Naive thymus-derived CD4-positive, alpha-beta T cell (primary cell): Measurements from ENCODE around the gene COPG2. TPM values are rescaled to one million over a fixed set of nuclear protein-coding genes. Genes with fewer than 3 reads are reported as not detected.

ENCODE experiments used
- ATAC-seq: fragments of 150-1000 bp; cut with Tn5 transposase; 2 replicates; pipeline ENCODE4 v1.10.0; 2021; ENCODE audit warnings: mild to moderate bottlenecking, moderate library complexity
- CTCF ChIA-PET: fragments of 350-600 bp; sonication (Branson Sonifier 250); formaldehyde crosslinking; loops from one replicate; lab custom pipeline; 2021; ENCODE audit warnings: antibody characterized with exemption; lab: Charles Lee
- POLR2A ChIA-PET: fragments of 350-600 bp; sonication (Branson Sonifier 250); formaldehyde crosslinking; loops from one replicate; lab custom pipeline; 2021; ENCODE audit warnings: antibody characterized with exemption, inconsistent platforms; lab: Charles Lee
- DNase-seq, 9 donors: peaks; one replicate each; pipeline versions ENCODE4 v3.0.0 to v3.0.0-alpha.2; 2020 to 2022; ENCODE audit warnings: mixed read lengths in 1 of 9
- H3K27ac ChIP-seq: one replicate; pipeline ENCODE4 v1.7.0; 2013; ENCODE audit warnings: mild to moderate bottlenecking, low read depth, low read length, moderate library complexity
- H3K27me3 ChIP-seq, 2 donors: one replicate each; pipeline ENCODE4 v1.7.0; 2013; ENCODE audit warnings: low read length in 2 of 2, mild to moderate bottlenecking in 2 of 2, moderate library complexity in 2 of 2; ENCODE audit not compliant: control insufficient read depth in 2 of 2, insufficient read depth in 2 of 2
- H3K36me3 ChIP-seq, 3 experiments: 1 replicate in 2 of 3; 2 replicates in 1 of 3; pipeline ENCODE4 v1.7.0; 2013; ENCODE audit warnings: low read length in 3 of 3, mild to moderate bottlenecking in 3 of 3, moderate library complexity in 1 of 3; ENCODE audit not compliant: insufficient read depth in 3 of 3, control insufficient read depth in 2 of 3
- H3K4me1 ChIP-seq, 2 donors: one replicate each; pipeline ENCODE4 v1.7.0; 2013; ENCODE audit warnings: low read length in 2 of 2, mild to moderate bottlenecking in 2 of 2, moderate library complexity in 1 of 2; ENCODE audit not compliant: control insufficient read depth in 2 of 2, insufficient read depth in 2 of 2
- H3K4me3 ChIP-seq: 2 replicates; pipeline ENCODE4 v1.7.0; 2013; ENCODE audit warnings: mild to moderate bottlenecking, low read length
- H3K9me3 ChIP-seq, 3 experiments: 1 replicate in 2 of 3; 2 replicates in 1 of 3; pipeline ENCODE4 v1.7.0; 2013; ENCODE audit warnings: low read length in 3 of 3; ENCODE audit not compliant: control insufficient read depth in 2 of 3
- H3K27ac Mint-ChIP-seq, 9 donors: one replicate each; pipeline ENCODE4 v1.8.0; 2020 to 2022; ENCODE audit warnings: mixed read lengths in 9 of 9, mild to moderate bottlenecking in 8 of 9, moderate library complexity in 5 of 9, inconsistent platforms in 2 of 9
- H3K27me3 Mint-ChIP-seq, 5 donors: one replicate each; pipeline ENCODE4 v1.8.0; 2021 to 2022; ENCODE audit warnings: mixed read lengths in 5 of 5, mild to moderate bottlenecking in 1 of 5
- H3K36me3 Mint-ChIP-seq, 5 donors: one replicate each; pipeline ENCODE4 v1.8.0; 2020 to 2022; ENCODE audit warnings: mixed read lengths in 5 of 5, mild to moderate bottlenecking in 3 of 5, inconsistent platforms in 1 of 5
- H3K4me1 Mint-ChIP-seq, 7 donors: one replicate each; pipeline ENCODE4 v1.8.0; 2020 to 2022; ENCODE audit warnings: mixed read lengths in 7 of 7, mild to moderate bottlenecking in 3 of 7, inconsistent platforms in 1 of 7
- H3K4me3 Mint-ChIP-seq, 10 donors: one replicate each; pipeline ENCODE4 v1.8.0; 2020 to 2022; ENCODE audit warnings: mild to moderate bottlenecking in 10 of 10, mixed read lengths in 10 of 10, moderate library complexity in 6 of 10, inconsistent platforms in 2 of 10
- H3K9me3 Mint-ChIP-seq, 11 donors: one replicate each; pipeline ENCODE4 v1.8.0; 2020 to 2022; ENCODE audit warnings: mixed read lengths in 11 of 11, mild to moderate bottlenecking in 4 of 11, inconsistent platforms in 1 of 11, moderate library complexity in 1 of 11
- intact Hi-C, 2 donors: fragments of 100-400 bp; cut with micrococcal nuclease; formaldehyde crosslinking; loops; one replicate each; pipeline ENCODE4 v1.15.1; 2023
- polyA plus RNA-seq, 2 donors: library from polyadenylated mRNA; unstranded; fragments of 300-500 nt; fragmentation: Illumina TruSeq; gene quantifications; one replicate each; pipeline ENCODE4 v1.2.3, GENCODE V29; 2021
- total RNA-seq, 6 experiments: library from RNA in 5 of 6; stranded (reverse) in 5 of 6; gene quantifications; 1 replicate in 5 of 6; 2 replicates in 1 of 6; pipeline ENCODE4 v1.2.3 and lab custom pipeline; 2021 to 2026

COPG2 gene
- total and polyA plus RNA-seq, 7 experiments from 2014 or later: 2.6 to 12.4 (median 8.3) TPM

GRCh38 chr7:130641497-130641896, 27.1 kb downstream of the COPG2 start:
- H3K4me1 ChIP-seq: no peaks in the 10 kb centered on the region
- H3K9me3 Mint-ChIP-seq: peaks cover 4 to 25% (median 10%) of the 10 kb centered on the region in 11 donors
- H3K36me3 Mint-ChIP-seq: peaks cover 20 to 61% (median 47%) of the 10 kb centered on the region in 5 donors
- no peak overlapping the region for H3K27ac Mint-ChIP-seq
- no peak for DNase-seq
- no peaks in the 10 kb centered on the region for H3K36me3 ChIP-seq
- H3K27ac ChIP-seq: no peak overlapping the region
- no peak overlapping the region for H3K4me3 ChIP-seq
- no peaks in the 10 kb centered on the region for H3K27me3 ChIP-seq
- peak overlapping the region in 1 of 10 donors; percentile 16 for H3K4me3 Mint-ChIP-seq
- ATAC-seq: no peak
- H3K9me3 ChIP-seq: no peaks in the 10 kb centered on the region
- no peaks in the 10 kb centered on the region for H3K27me3 Mint-ChIP-seq
- peaks cover 0 to 15% (median 0%) of the 10 kb centered on the region in 7 donors for H3K4me1 Mint-ChIP-seq
- intact Hi-C loops: no loop called here
- CTCF ChIA-PET: no interaction called here
- POLR2A ChIA-PET: no interaction called here

- Histone ChIP-seq H3K27ac (no peak overlapping the region), H3K9me3 (no peaks in the 10 kb centered on the region), H3K36me3 (no peaks in the 10 kb centered on the region), H3K27me3 (no peaks in the 10 kb centered on the region), H3K4me1 (no peaks in the 10 kb centered on the region), H3K4me3 (no peak overlapping the region)
- ChIA-PET CTCF (no interaction called here), POLR2A (no interaction called here)
- intact Hi-C loops: no loop called here
- DNase-seq (no peak), ATAC-seq (no peak)
- H3K9me3 Mint-ChIP-seq: peaks cover 6 to 25% (median 12%) of the 10 kb centered on the region in 11 donors
- H3K27ac Mint-ChIP-seq: no peak overlapping the region
- peaks cover 0 to 15% (median 0%) of the 10 kb centered on the region in 7 donors for H3K4me1 Mint-ChIP-seq
- H3K27me3 Mint-ChIP-seq: no peaks in the 10 kb centered on the region
- peak overlapping the region in 1 of 10 donors; percentile 16 for H3K4me3 Mint-ChIP-seq
- H3K36me3 Mint-ChIP-seq: peaks cover 18 to 61% (median 42%) of the 10 kb centered on the region in 5 donors
These were observed 27.5 kb downstream of the COPG2 start for GRCh38 chr7:130641040-130641439.

- intact Hi-C loops: no loop called here
- no peak overlapping the region for H3K27ac Mint-ChIP-seq
- H3K36me3 ChIP-seq: no peaks in the 10 kb centered on the region
- no peaks in the 10 kb centered on the region for H3K4me1 ChIP-seq
- no peak overlapping the region for H3K4me3 Mint-ChIP-seq
- H3K27me3 Mint-ChIP-seq: no peaks in the 10 kb centered on the region
- peaks cover 19 to 57% (median 35%) of the 10 kb centered on the region in 5 donors for H3K36me3 Mint-ChIP-seq
- no peak overlapping the region for H3K27ac ChIP-seq
- no peak for ATAC-seq
- H3K4me3 ChIP-seq: no peak overlapping the region
- H3K4me1 Mint-ChIP-seq: peaks cover 0 to 15% (median 0%) of the 10 kb centered on the region in 7 donors
- no peaks in the 10 kb centered on the region for H3K27me3 ChIP-seq
- CTCF ChIA-PET: no interaction called here
- peaks cover 10 to 33% (median 24%) of the 10 kb centered on the region in 11 donors for H3K9me3 Mint-ChIP-seq
- H3K9me3 ChIP-seq: no peaks in the 10 kb centered on the region
- DNase-seq: no peak
- POLR2A ChIA-PET: interaction anchor here (0.8 kb wide), 1 partner anchor 19 kb away, joined by 3 read pairs; no protein-coding TSS in a partner anchor
These were observed 29.2 kb downstream of the COPG2 start for GRCh38 chr7:130639388-130639787.

GRCh38 chr7:130632111-130632510, 36.4 kb downstream of the COPG2 start:
- no peaks in the 10 kb centered on the region for H3K27me3 ChIP-seq
- Mint-ChIP-seq H3K9me3 (peaks cover 7 to 89% (median 50%) of the 10 kb centered on the region in 11 donors), H3K27ac (no peak overlapping the region), H3K27me3 (no peaks in the 10 kb centered on the region), H3K4me1 (no peaks in the 10 kb centered on the region), H3K36me3 (peaks cover 10 to 46% (median 21%) of the 10 kb centered on the region in 5 donors), H3K4me3 (no peak overlapping the region)
- ATAC-seq: no peak
- intact Hi-C loops: no loop called here
- DNase-seq: no peak
- H3K36me3 ChIP-seq: no peaks in the 10 kb centered on the region
- ChIA-PET CTCF (no interaction called here), POLR2A (no interaction called here)
- no peak overlapping the region for H3K4me3 ChIP-seq
- no peaks in the 10 kb centered on the region for H3K4me1 ChIP-seq
- no peak overlapping the region for H3K27ac ChIP-seq
- peaks cover 0 to 20% (median 0%) of the 10 kb centered on the region in 3 experiments for H3K9me3 ChIP-seq

- CTCF ChIA-PET: interaction anchor here (0.6 to 0.7 kb wide), 2 partner anchors 17 to 443 kb away, joined by 3 to 5 read pairs; no protein-coding TSS in a partner anchor
- H3K27ac Mint-ChIP-seq: no peak overlapping the region
- H3K9me3 Mint-ChIP-seq: peaks cover 4 to 89% (median 37%) of the 10 kb centered on the region in 11 donors
These were observed 39.6 kb downstream of the COPG2 start for GRCh38 chr7:130628901-130629300.

GRCh38 chr7:130627775-130628174, 40.8 kb downstream of the COPG2 start:
- H3K4me1 Mint-ChIP-seq: no peaks in the 10 kb centered on the region
- no peaks in the 10 kb centered on the region for H3K27me3 Mint-ChIP-seq
- Histone ChIP-seq H3K4me3 (no peak overlapping the region), H3K36me3 (no peaks in the 10 kb centered on the region), H3K9me3 (peaks cover 0 to 20% (median 0%) of the 10 kb centered on the region in 3 experiments), H3K4me1 (no peaks in the 10 kb centered on the region), H3K27me3 (no peaks in the 10 kb centered on the region), H3K27ac (no peak overlapping the region)
- no peak overlapping the region for H3K4me3 Mint-ChIP-seq
- CTCF ChIA-PET: no interaction called here
- ATAC-seq: no peak
- no peak for DNase-seq
- no peak overlapping the region for H3K27ac Mint-ChIP-seq
- POLR2A ChIA-PET: no interaction called here
- H3K36me3 Mint-ChIP-seq: peaks cover 8 to 41% (median 31%) of the 10 kb centered on the region in 5 donors
- intact Hi-C loops: no loop called here
- H3K9me3 Mint-ChIP-seq: peaks cover 4 to 78% (median 29%) of the 10 kb centered on the region in 11 donors

More at GRCh38 chr7:130628901-130629300, 39.6 kb downstream of the COPG2 start:
- intact Hi-C loops: no loop called here
- H3K27ac ChIP-seq: no peak overlapping the region
- H3K27me3 Mint-ChIP-seq: no peaks in the 10 kb centered on the region
- POLR2A ChIA-PET: no interaction called here
- H3K36me3 Mint-ChIP-seq: peaks cover 12 to 42% (median 32%) of the 10 kb centered on the region in 5 donors
- peaks cover 0 to 20% (median 0%) of the 10 kb centered on the region in 3 experiments for H3K9me3 ChIP-seq
- no peaks in the 10 kb centered on the region for H3K36me3 ChIP-seq
- no peak for DNase-seq
- no peak for ATAC-seq
- H3K4me1 ChIP-seq: no peaks in the 10 kb centered on the region
- H3K4me3 Mint-ChIP-seq: no peak overlapping the region
- no peak overlapping the region for H3K4me3 ChIP-seq
- H3K27me3 ChIP-seq: no peaks in the 10 kb centered on the region
- no peaks in the 10 kb centered on the region for H3K4me1 Mint-ChIP-seq

- DNase-seq: no peak
- Mint-ChIP-seq H3K36me3 (peaks cover 8 to 53% (median 13%) of the 10 kb centered on the region in 5 donors), H3K27me3 (no peaks in the 10 kb centered on the region), H3K27ac (no peak overlapping the region), H3K4me1 (no peaks in the 10 kb centered on the region), H3K4me3 (no peak overlapping the region), H3K9me3 (peaks cover 3 to 39% (median 18%) of the 10 kb centered on the region in 11 donors)
- no peaks in the 10 kb centered on the region for H3K4me1 ChIP-seq
- H3K27ac ChIP-seq: no peak overlapping the region
- H3K4me3 ChIP-seq: no peak overlapping the region
- no peaks in the 10 kb centered on the region for H3K9me3 ChIP-seq
- H3K27me3 ChIP-seq: no peaks in the 10 kb centered on the region
- CTCF ChIA-PET: no interaction called here
- intact Hi-C loops: no loop called here
- POLR2A ChIA-PET: no interaction called here
- no peak for ATAC-seq
- H3K36me3 ChIP-seq: no peaks in the 10 kb centered on the region
These were observed 45.7 kb downstream of the COPG2 start for GRCh38 chr7:130622866-130623265.
